ENCODE measurements around the gene GRM5.
A peak's percentile ranks its signal among the peaks of the same experiment; 100 is the strongest.

Gene GRM5

GRCh38 chr11:88618327-88619070 lies 447.3 kb downstream of the GRM5 start:
- no peak for DNase-seq (ENCODE audit: low read depth)
- no peak for TF ChIP-seq CTCF (conservative IDR thresholded peaks at IDR 0.05; ENCODE audit: low read depth, low read length)

GRCh38 chr11:88617226-88617625 lies 448.6 kb downstream of the GRM5 start:
- no peak overlapping the region for H3K4me3 ChIP-seq (ENCODE audit: low read length)
- TF ChIP-seq CTCF (conservative IDR thresholded peaks at IDR 0.05; ENCODE audit: low read depth, low read length) = no peak
- DNase-seq (ENCODE audit: low read depth) = no peak

More at GRCh38 chr11:88618327-88619070, 447.3 kb downstream of the GRM5 start:
- no peak overlapping the region for H3K4me3 ChIP-seq (ENCODE audit: low read length)

GRCh38 chr11:88604260-88604659 lies 461.5 kb downstream of the GRM5 start:
- no peak overlapping the region for H3K4me3 ChIP-seq (ENCODE audit: low read length)
- DNase-seq (ENCODE audit: low read depth) = no peak
- TF ChIP-seq CTCF (conservative IDR thresholded peaks at IDR 0.05; ENCODE audit: low read depth, low read length) = no peak

- DNase-seq (ENCODE audit: low read depth) = no peak
- TF ChIP-seq CTCF (conservative IDR thresholded peaks at IDR 0.05; ENCODE audit: low read depth, low read length) = no peak
- H3K4me3 ChIP-seq (ENCODE audit: low read length) = no peak overlapping the region
These were observed 462.5 kb downstream of the GRM5 start for GRCh38 chr11:88603091-88603867.

- DNase-seq (ENCODE audit: low read depth) = no peak
- H3K4me3 ChIP-seq (ENCODE audit: low read length) = no peak overlapping the region
- TF ChIP-seq CTCF (conservative IDR thresholded peaks at IDR 0.05; ENCODE audit: low read depth, low read length) = no peak
These were observed 468.4 kb downstream of the GRM5 start for GRCh38 chr11:88597387-88597786.

GRCh38 chr11:88596786-88597185 lies 469.0 kb downstream of the GRM5 start:
- peak; percentile 8 for DNase-seq (ENCODE audit: low read depth)
- no peak overlapping the region for H3K4me3 ChIP-seq (ENCODE audit: low read length)
- TF ChIP-seq CTCF (conservative IDR thresholded peaks at IDR 0.05; ENCODE audit: low read depth, low read length) = no peak
